GM19324 (cell line): ENCODE data around the gene CELF2.
A peak's percentile ranks its signal among the peaks of the same experiment; 100 is the strongest.
"Not testable (repeated sequence)": the region's sequence is repeated elsewhere in the genome, so short reads cannot be mapped to it uniquely, and the experiment has no call there.

ENCODE experiments used
- ATAC-seq: cut with Tn5 transposase; IDR thresholded peaks from one replicate; pipeline ENCODE4 v1.9.1; 2021; ENCODE audit warnings: mild to moderate bottlenecking, moderate library complexity; ENCODE audit not compliant: unreplicated experiment, low FRiP score

Gene CELF2

DNA sequence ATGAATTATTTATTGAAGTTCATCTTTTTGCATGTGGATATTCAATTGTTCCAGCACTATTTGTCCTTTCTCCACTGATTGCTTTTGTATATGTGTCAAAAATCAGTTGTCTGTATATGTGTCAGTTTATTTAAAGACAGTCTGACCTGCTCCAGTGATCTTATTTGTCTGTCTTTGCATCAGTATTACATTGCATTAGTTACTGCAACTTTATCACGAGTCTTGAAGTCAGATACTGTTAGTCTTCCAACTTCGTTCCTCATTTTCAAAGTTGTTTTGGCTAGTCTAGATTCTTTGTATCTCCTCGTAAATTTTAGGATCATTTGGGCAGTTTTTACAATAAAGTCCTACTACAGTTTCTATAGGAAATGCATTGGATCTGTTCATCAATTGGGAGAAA lies 166.4 kb downstream of the CELF2 start:
- ATAC-seq = no peak

GRCh38 chr10:11185128-11185665 lies 167.5 kb downstream of the CELF2 start:
- not testable (repeated sequence) for ATAC-seq

GRCh38 chr10:11186374-11186773 lies 168.7 kb downstream of the CELF2 start:
- no peak for ATAC-seq

GRCh38 chr10:11189582-11190376 lies 172.1 kb downstream of the CELF2 start:
- no peak for ATAC-seq

DNA sequence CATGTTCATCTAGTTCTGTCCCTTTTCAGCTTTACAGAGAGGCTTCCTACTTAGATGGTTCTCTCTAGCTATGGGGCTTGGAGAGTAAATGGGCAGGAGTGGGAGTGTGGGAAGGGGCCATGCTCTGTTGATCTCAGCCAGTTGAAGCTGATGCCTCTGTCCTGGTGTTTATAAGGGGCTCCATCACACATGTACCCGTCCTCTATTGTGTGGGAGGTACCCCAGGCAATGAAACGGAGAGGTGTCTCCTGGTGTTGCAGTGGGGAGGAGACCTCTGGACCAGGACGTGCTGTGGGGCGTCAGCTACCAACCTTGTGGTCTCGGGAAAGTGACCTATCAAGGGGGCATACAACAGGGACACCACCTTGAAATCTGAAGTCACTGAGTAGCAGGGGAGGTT lies 173.5 kb downstream of the CELF2 start:
- ATAC-seq = no peak

DNA sequence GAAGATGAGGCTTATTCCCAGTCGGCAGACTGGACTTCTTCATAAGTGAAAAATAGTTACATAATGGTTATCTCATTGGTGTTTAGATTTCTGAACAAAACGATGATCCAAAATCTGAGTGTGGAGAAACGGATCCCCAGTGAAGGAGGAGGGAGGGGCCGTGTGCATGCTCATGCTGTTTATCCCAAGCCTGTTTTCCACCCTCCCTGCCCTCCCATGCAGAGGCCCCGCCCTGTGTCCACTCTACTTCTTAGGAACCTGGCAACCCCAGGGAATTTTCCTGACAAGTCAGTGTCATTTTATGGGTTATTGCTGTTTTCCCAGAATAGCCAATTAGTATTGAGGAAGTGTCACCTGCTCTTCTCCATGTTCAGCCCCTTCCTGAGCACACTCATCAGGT lies 174.0 kb downstream of the CELF2 start:
- no peak for ATAC-seq

DNA sequence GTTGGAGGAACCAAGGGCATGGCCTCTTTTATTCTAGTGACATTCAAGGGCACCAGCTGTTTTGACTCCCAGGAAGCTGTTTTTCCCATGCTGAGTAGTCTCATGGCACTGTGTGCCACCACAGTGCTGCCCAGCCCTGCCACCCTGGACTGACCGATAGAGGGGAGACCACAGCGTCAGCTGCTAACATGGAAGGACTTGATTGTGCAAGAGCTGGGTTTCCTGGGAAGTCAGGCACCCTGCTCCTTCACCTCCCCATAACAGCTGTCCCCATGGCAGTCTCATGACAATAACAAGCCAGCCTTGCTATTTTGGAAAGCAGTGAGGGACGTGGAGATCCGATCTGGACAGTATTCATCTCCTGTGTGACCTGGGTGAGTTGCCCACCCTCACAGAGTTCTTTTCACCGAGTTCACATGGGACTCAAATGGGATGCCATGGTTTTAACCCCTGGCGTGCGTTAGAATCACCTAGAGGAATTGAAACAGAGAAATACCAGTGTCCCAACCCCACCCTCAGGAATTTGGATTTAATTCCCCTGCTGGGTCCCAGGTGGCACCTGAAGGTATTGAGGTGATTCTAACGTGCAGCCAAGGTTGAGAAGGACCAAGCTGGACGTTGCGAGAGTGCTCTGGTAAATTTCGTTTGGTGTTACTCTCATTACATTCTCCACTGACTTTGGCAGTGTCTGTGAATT lies 174.8 kb downstream of the CELF2 start:
- ATAC-seq = no peak

GRCh38 chr10:11193001-11193551 lies 175.4 kb downstream of the CELF2 start:
- no peak for ATAC-seq

- no peak for ATAC-seq
These were observed 177.4 kb downstream of the CELF2 start for GRCh38 chr10:11194859-11195586.

DNA sequence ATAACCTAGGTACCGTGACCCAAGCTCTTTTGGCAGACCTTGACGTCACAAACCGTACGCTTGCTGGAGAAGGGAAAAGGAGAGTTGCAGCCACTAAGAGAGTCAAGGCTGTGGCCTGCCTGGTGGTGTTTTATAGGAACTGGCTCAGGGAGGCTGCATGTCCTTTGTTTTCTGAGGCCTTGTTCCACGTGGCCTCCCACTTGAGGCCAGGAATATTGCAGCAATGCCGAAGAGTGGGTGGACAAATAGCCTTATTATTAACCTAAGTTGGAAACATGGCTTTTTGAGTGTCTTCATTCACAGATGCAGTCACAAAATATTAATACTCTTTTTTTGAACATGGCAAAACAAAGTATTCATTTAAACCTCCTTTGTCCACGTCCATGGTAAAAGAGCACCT lies 178.0 kb downstream of the CELF2 start:
- ATAC-seq = no peak

DNA sequence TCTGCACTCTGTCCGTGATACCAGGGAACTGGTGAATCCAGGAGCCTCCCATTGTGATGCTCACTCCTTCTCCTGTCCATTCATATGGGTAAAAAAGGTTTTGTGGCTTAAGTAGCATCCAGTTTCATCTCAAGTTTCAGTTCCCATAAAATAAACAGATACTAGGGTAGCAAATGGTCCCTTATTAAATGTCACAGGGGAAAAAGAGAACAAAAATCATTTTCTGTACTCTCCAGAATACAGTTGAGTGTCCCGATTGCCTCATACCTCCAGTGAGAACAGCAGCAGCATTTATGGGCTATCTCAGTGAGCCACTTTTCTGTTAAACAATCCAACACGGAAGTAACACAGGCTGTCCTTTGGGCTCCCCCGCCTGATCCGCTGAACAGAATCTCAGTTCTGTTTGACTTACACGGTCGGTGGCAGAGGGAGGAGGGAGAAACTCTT lies 179.6 kb downstream of the CELF2 start:
- peak; percentile 54 for ATAC-seq

DNA sequence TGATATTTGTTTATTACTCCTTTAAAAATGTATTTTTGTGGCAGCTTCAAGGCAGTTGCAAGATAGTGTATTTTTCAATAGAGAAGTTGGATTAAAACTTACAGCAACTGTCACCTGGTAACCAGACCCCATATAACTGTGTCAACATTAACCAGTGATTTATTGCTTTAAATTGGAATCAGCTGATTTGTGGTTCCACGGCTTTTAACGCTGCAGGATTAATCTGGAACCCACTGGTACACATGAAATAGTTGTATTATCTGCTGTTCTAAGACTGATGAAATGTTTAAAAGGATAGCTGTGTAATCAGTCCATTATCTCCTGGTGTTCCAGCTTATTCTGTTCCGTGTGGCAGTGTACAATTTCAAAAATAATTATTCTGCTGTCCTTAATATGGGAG lies 180.2 kb downstream of the CELF2 start:
- no peak for ATAC-seq

GRCh38 chr10:11201911-11202310 lies 184.2 kb downstream of the CELF2 start:
- ATAC-seq = no peak

GRCh38 chr10:11204351-11204942 lies 186.8 kb downstream of the CELF2 start:
- ATAC-seq = no peak

- no peak for ATAC-seq
These were observed 187.5 kb downstream of the CELF2 start for GRCh38 chr10:11205030-11205772.

GRCh38 chr10:11206676-11207559 lies 189.2 kb downstream of the CELF2 start:
- no peak for ATAC-seq

GRCh38 chr10:11207560-11207844 lies 189.8 kb downstream of the CELF2 start:
- no peak for ATAC-seq

GRCh38 chr10:11208243-11208642 lies 190.6 kb downstream of the CELF2 start:
- no peak for ATAC-seq
